Fibroblast of lung (primary cell): Measurements from ENCODE around the gene KCTD8. TPM values are rescaled to one million over a fixed set of nuclear protein-coding genes. Genes with fewer than 3 reads are reported as not detected.

Experiments used
- DNase-seq, 2 donors: peaks; one replicate each; pipeline versions ENCODE4 v3.0.0 to v3.0.0-alpha.2; 2010; ENCODE audit warnings: low read depth in 2 of 2
- H2AFZ ChIP-seq: 2 replicates; pipeline ENCODE4 v1.5.1; 2012; ENCODE audit warnings: low read length, control low read depth, inconsistent platforms
- H3K27ac ChIP-seq: 2 replicates; pipeline ENCODE4 v1.5.1; 2011; ENCODE audit warnings: low read length, control low read depth; ENCODE audit not compliant: insufficient read depth
- H3K27me3 ChIP-seq: 2 replicates; pipeline ENCODE4 v1.5.1; 2011; ENCODE audit warnings: mild to moderate bottlenecking, low read length; ENCODE audit not compliant: control insufficient read depth, insufficient read depth
- H3K36me3 ChIP-seq: 2 replicates; pipeline ENCODE4 v1.5.1; 2011; ENCODE audit warnings: low read length; ENCODE audit not compliant: control insufficient read depth, insufficient read depth
- H3K4me1 ChIP-seq: 2 replicates; pipeline ENCODE4 v1.5.1; 2011; ENCODE audit warnings: low read length; ENCODE audit not compliant: control insufficient read depth, insufficient read depth; ENCODE audit errors: extremely low read depth
- H3K4me2 ChIP-seq: 2 replicates; pipeline ENCODE4 v1.5.1; 2011; ENCODE audit warnings: low read length, control low read depth; ENCODE audit not compliant: insufficient read depth; ENCODE audit errors: extremely low read depth
- H3K4me3 ChIP-seq, 4 experiments: fragments of 200-600 bp in 1 of 4; sonication (generic) in 1 of 4; replicated peaks in 1 of 4; 2 replicates each; pipeline ENCODE4 v1.5.1; 2011 to 2016; ENCODE audit warnings: low read length in 4 of 4, low read depth in 3 of 4, mild to moderate bottlenecking in 3 of 4, control low read depth in 2 of 4, inconsistent platforms in 1 of 4, mixed read lengths in 1 of 4; ENCODE audit not compliant: insufficient read depth in 1 of 4; ENCODE audit errors: control extremely low read depth in 1 of 4
- H3K79me2 ChIP-seq: 2 replicates; pipeline ENCODE4 v1.5.1; 2012; ENCODE audit warnings: mild to moderate bottlenecking, low read length, inconsistent platforms; ENCODE audit not compliant: control insufficient read depth, insufficient read depth
- H3K9ac ChIP-seq: 2 replicates; pipeline ENCODE4 v1.5.1; 2011; ENCODE audit warnings: mild to moderate bottlenecking, low read length, control low read depth; ENCODE audit not compliant: insufficient read depth
- H3K9me3 ChIP-seq: 2 replicates; pipeline ENCODE4 v1.5.1; 2012; ENCODE audit warnings: low read depth, low read length; ENCODE audit not compliant: control insufficient read depth, insufficient read depth
- H4K20me1 ChIP-seq: 2 replicates; pipeline ENCODE4 v1.5.1; 2011; ENCODE audit warnings: low read length; ENCODE audit not compliant: control insufficient read depth, insufficient read depth; ENCODE audit errors: extremely low read depth
- EZH2 ChIP-seq: IDR thresholded peaks from 2 replicates; pipeline ENCODE4 v1.5.1; 2012; ENCODE audit warnings: low read length, control low read depth, mild to moderate bottlenecking; ENCODE audit errors: missing control alignments
- polyA plus RNA-seq, 2 donors: library from polyadenylated mRNA; depleted of rRNA in 1 of 2; stranded (reverse) in 1 of 2; unstranded in 1 of 2; fragments of >200 nt; gene quantifications; 2 replicates each; pipeline ENCODE4 v1.2.1, GENCODE V29; 2011 to 2012; ENCODE audit warnings: missing spikeins in 1 of 2
- total RNA-seq: library from RNA; depleted of rRNA; stranded (reverse); fragments of >200 nt; gene quantifications from 2 replicates; pipeline ENCODE4 v1.2.1, GENCODE V29; 2014
- TF ChIP-seq, protein P1 (sequence below), 2 donors: IDR thresholded peaks in 1 of 2; conservative IDR thresholded peaks in 1 of 2; 1 replicate in 1 of 2; 2 replicates in 1 of 2; pipeline ENCODE4 v1.5.1; 2011 to 2012; ENCODE audit warnings: low read length in 2 of 2, control low read depth in 1 of 2, inconsistent platforms in 1 of 2, low read depth in 1 of 2, mild to moderate bottlenecking in 1 of 2

Gene KCTD8
- total and polyA plus RNA-seq, 2 donors (not counting 1 experiment from before 2014, with no cell fraction given) = under 0.01 to 0.09 TPM

DNA sequence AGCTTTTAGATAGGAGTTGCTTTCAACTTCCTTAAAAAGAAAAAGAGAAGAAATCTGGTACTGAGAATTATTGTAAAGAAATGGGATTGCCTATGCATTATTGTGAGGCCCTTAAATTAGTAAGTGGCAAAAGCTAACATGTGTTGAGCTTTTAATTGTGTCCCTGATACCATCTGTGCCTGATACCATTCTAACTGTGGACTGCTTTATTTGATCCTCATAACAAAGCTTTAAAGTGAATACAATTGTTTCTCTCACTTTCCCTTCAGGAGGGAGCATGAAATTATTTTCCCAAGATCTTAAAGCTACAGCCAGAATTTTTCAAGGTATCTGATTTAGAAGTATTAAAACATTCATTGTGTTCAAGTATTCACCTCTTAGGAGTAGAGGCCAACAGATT lies 9.9 kb downstream of the KCTD8 start:
- H2AFZ ChIP-seq = no peak overlapping the region
- H4K20me1 ChIP-seq = no peaks in the 10 kb centered on the region
- H3K36me3 ChIP-seq = no peaks in the 10 kb centered on the region

DNA sequence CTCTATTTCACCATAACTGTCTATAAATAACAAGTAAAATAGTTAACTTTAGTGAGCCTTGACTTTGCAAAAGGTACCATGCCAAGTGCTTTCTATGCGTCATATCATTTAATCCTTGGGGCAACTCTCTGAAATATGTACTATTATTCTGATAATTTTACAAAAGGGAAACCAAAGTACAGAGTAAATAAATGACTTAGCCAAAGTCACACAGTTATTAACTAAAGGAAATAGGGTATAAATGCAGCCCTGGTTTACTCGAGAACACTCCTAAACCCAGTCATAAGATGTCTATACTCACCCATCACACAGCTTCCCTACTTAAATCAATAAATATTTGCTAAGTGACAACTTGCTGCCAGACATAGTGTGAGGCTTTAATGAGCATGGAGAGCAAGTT lies 14.4 kb downstream of the KCTD8 start:
- Histone ChIP-seq H3K4me3 (no peak overlapping the region), H3K4me1 (no peaks in the 10 kb centered on the region), H4K20me1 (no peaks in the 10 kb centered on the region), H3K9me3 (no peaks in the 10 kb centered on the region), H3K36me3 (no peaks in the 10 kb centered on the region), H3K79me2 (no peaks in the 10 kb centered on the region), H3K9ac (no peak overlapping the region), H3K27ac (no peak overlapping the region), H2AFZ (no peak overlapping the region), H3K27me3 (no peaks in the 10 kb centered on the region), H3K4me2 (no peak overlapping the region)
- TF ChIP-seq, protein P1, sequence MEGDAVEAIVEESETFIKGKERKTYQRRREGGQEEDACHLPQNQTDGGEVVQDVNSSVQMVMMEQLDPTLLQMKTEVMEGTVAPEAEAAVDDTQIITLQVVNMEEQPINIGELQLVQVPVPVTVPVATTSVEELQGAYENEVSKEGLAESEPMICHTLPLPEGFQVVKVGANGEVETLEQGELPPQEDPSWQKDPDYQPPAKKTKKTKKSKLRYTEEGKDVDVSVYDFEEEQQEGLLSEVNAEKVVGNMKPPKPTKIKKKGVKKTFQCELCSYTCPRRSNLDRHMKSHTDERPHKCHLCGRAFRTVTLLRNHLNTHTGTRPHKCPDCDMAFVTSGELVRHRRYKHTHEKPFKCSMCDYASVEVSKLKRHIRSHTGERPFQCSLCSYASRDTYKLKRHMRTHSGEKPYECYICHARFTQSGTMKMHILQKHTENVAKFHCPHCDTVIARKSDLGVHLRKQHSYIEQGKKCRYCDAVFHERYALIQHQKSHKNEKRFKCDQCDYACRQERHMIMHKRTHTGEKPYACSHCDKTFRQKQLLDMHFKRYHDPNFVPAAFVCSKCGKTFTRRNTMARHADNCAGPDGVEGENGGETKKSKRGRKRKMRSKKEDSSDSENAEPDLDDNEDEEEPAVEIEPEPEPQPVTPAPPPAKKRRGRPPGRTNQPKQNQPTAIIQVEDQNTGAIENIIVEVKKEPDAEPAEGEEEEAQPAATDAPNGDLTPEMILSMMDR (conservative IDR thresholded peaks at IDR 0.05 in 1 of 2, IDR thresholded peaks at IDR 0.05 in 1 of 2; ENCODE audit: low read depth in 1 of 2, low read length in 2 of 2) = no peak
- no peak for TF ChIP-seq EZH2
- no peak for DNase-seq

More for the DNA sequence above, 9.9 kb downstream of the KCTD8 start:
- H3K79me2 ChIP-seq = no peaks in the 10 kb centered on the region
- H3K9me3 ChIP-seq = no peaks in the 10 kb centered on the region
- TF ChIP-seq EZH2 = no peak
- no peak overlapping the region for H3K27ac ChIP-seq
- no peak for DNase-seq
- no peaks in the 10 kb centered on the region for H3K27me3 ChIP-seq
- H3K4me2 ChIP-seq = no peak overlapping the region
- no peak overlapping the region for H3K9ac ChIP-seq
- no peak overlapping the region for H3K4me3 ChIP-seq
- no peaks in the 10 kb centered on the region for H3K4me1 ChIP-seq

DNA sequence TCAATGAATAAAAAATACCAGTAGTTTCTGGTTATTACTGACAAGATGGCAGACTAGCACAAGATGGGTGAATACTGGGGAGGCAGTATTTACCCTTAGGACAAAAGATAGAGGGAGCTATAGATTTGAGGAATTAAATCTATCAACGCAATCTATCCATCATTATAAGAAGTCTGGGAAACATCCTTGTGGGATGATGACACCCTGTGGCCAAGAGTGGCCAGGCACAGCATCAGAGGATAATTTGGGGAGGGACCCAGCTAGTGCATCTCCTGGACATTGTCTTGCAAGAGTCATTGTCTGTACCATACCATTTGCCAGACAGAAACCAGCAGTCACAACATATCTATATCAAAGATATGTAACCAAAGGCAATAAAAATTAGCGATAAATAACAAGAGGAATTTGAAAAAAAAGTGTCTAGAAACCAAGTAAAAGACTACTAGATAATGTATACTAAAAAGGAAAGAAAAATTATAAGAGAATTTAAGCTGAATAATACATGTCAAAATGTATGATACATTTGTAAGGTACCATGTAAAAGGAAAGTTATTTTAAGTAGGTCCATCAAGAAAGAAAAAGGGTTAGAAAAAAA lies 22.9 kb downstream of the KCTD8 start:
- H2AFZ ChIP-seq = no peak overlapping the region
- no peak overlapping the region for H3K27ac ChIP-seq
- H3K9me3 ChIP-seq = no peaks in the 10 kb centered on the region
- no peak overlapping the region for H3K4me3 ChIP-seq
- H3K4me1 ChIP-seq = no peaks in the 10 kb centered on the region
- TF ChIP-seq EZH2 = no peak
- TF ChIP-seq, protein P1 (conservative IDR thresholded peaks at IDR 0.05 in 1 of 2, IDR thresholded peaks at IDR 0.05 in 1 of 2; ENCODE audit: low read depth in 1 of 2, low read length in 2 of 2) = peak in 1 of 2 donors; percentile 38
- H3K27me3 ChIP-seq = no peaks in the 10 kb centered on the region
- peak; percentile 4 to 23 for DNase-seq
- no peaks in the 10 kb centered on the region for H3K36me3 ChIP-seq
- no peaks in the 10 kb centered on the region for H4K20me1 ChIP-seq
- no peaks in the 10 kb centered on the region for H3K79me2 ChIP-seq
- H3K4me2 ChIP-seq = no peak overlapping the region
- H3K9ac ChIP-seq = no peak overlapping the region
